ENCODE data around the gene SELENBP1. TPM values are rescaled to one million over a fixed set of nuclear protein-coding genes. Genes with fewer than 3 reads are reported as not detected.

SELENBP1 gene
- polyA plus RNA-seq, 1 donor from 2014 or later: not detected

DNA sequence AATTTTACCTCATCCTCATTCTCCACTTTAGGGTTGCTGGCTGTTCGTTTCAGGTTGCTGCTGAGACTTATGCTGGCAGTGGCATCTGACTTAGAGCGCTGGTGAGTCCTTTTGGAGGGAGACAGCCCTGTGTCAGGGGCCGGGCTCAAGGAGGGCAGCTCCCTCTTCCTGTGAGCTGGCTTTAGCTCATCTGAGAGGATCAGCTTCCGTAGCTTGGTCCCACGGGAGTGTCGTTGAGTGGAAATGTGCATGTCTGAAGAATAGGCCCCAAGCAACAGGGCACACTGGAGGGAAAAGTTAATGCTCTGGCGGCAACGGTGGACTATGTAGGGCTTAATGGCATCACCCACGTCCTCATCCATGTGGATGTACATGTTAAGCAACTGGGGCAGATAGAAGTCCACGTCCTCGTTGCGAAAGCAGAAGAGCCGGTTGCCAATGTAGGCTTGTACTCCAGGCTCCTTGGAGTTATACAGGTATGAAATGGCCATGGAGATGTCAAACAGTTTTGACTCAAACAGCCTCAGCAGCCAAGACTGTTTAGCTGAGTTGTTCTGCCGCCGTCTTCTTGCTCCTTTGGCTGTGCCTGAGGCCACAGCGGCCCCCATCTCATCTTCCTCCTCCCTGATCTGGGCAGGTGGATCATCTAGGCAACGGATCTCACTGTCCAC, 56.8 kb downstream of the SELENBP1 start:
- Histone ChIP-seq H3F3A (ENCODE audit: insufficient read depth, low read length, poor library complexity, severe bottlenecking) (no peaks in the 10 kb centered on the region), H3K4me3 (ENCODE audit: low read length) (no peak overlapping the region), H3K4me2 (ENCODE audit: low read length) (no peak overlapping the region), H3K9ac (ENCODE audit: low read length) (no peak overlapping the region), H3K27me3 (ENCODE audit: insufficient read depth, low read depth, low read length) (no peaks in the 10 kb centered on the region), H3K79me2 (replicated peaks; ENCODE audit: insufficient read depth, low read length) (no peaks in the 10 kb centered on the region), H3K9me2 (ENCODE audit: insufficient read depth, low read length) (no peaks in the 10 kb centered on the region), H2AFZ (ENCODE audit: low read depth, low read length) (no peak overlapping the region), H3K36me3 (ENCODE audit: insufficient read depth, low read length) (no peaks in the 10 kb centered on the region), H4K20me1 (ENCODE audit: insufficient read depth) (no peaks in the 10 kb centered on the region), H3K27ac (ENCODE audit: low read length) (no peak overlapping the region), H3K9me3 (ENCODE audit: low read length) (no peaks in the 10 kb centered on the region)
- TF ChIP-seq, protein P1, sequence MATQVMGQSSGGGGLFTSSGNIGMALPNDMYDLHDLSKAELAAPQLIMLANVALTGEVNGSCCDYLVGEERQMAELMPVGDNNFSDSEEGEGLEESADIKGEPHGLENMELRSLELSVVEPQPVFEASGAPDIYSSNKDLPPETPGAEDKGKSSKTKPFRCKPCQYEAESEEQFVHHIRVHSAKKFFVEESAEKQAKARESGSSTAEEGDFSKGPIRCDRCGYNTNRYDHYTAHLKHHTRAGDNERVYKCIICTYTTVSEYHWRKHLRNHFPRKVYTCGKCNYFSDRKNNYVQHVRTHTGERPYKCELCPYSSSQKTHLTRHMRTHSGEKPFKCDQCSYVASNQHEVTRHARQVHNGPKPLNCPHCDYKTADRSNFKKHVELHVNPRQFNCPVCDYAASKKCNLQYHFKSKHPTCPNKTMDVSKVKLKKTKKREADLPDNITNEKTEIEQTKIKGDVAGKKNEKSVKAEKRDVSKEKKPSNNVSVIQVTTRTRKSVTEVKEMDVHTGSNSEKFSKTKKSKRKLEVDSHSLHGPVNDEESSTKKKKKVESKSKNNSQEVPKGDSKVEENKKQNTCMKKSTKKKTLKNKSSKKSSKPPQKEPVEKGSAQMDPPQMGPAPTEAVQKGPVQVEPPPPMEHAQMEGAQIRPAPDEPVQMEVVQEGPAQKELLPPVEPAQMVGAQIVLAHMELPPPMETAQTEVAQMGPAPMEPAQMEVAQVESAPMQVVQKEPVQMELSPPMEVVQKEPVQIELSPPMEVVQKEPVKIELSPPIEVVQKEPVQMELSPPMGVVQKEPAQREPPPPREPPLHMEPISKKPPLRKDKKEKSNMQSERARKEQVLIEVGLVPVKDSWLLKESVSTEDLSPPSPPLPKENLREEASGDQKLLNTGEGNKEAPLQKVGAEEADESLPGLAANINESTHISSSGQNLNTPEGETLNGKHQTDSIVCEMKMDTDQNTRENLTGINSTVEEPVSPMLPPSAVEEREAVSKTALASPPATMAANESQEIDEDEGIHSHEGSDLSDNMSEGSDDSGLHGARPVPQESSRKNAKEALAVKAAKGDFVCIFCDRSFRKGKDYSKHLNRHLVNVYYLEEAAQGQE (IDR thresholded peaks at IDR 0.05; ENCODE audit: borderline replicate concordance): no peak
- TF ChIP-seq EP300 (conservative IDR thresholded peaks at IDR 0.05; ENCODE audit: poor library complexity, severe bottlenecking) (no peak), TAF1 (IDR thresholded peaks at IDR 0.05; ENCODE audit: low read depth) (no peak), MXI1 (conservative IDR thresholded peaks at IDR 0.05; ENCODE audit: poor library complexity, severe bottlenecking) (no peak), RAD21 (conservative IDR thresholded peaks at IDR 0.05) (no peak)

Other genes with a start within 250 kb of the SELENBP1 start
- gene SEMA6C, start 226.1 kb downstream of the SELENBP1 start, polyA plus RNA-seq: 32.5 and 39.3 TPM in 2 replicates
- gene TNFAIP8L2, start 216.1 kb downstream of the SELENBP1 start, polyA plus RNA-seq: not detected in 2 replicates
- gene LYSMD1, start 206.8 kb downstream of the SELENBP1 start, polyA plus RNA-seq: 13.3 and 16.0 TPM in 2 replicates
- gene SCNM1, start 206.6 kb downstream of the SELENBP1 start, polyA plus RNA-seq: 91.1 and 106 TPM in 2 replicates
- gene TMOD4, start 196.7 kb downstream of the SELENBP1 start, polyA plus RNA-seq: not detected in 2 replicates
- gene VPS72, start 182.5 kb downstream of the SELENBP1 start, polyA plus RNA-seq: 232 and 275 TPM in 2 replicates
- gene PIP5K1A, start 174.2 kb downstream of the SELENBP1 start, polyA plus RNA-seq: 66.0 and 66.4 TPM in 2 replicates
- gene PSMD4, start 118.0 kb downstream of the SELENBP1 start, polyA plus RNA-seq: 341 and 364 TPM in 2 replicates
- 6.2 and 6.9 TPM in 2 replicates for gene ZNF687, start 90.4 kb downstream of the SELENBP1 start, polyA plus RNA-seq
- gene PI4KB, start 45.3 kb downstream of the SELENBP1 start, polyA plus RNA-seq: 22.8 and 25.8 TPM in 2 replicates
- gene RFX5, start 25.5 kb downstream of the SELENBP1 start, polyA plus RNA-seq: 36.7 and 56.2 TPM in 2 replicates
- gene PSMB4, start 26.9 kb upstream of the SELENBP1 start, polyA plus RNA-seq: 695 and 729 TPM in 2 replicates
- gene POGZ, start 86.8 kb upstream of the SELENBP1 start, polyA plus RNA-seq: 50.2 and 60.8 TPM in 2 replicates
- 4.4 and 7.5 TPM in 2 replicates for gene CGN, start 138.7 kb upstream of the SELENBP1 start, polyA plus RNA-seq
- 25.5 and 25.8 TPM in 2 replicates for gene TUFT1, start 167.6 kb upstream of the SELENBP1 start, polyA plus RNA-seq
- 30.2 and 32.4 TPM in 2 replicates for gene SNX27, start 239.3 kb upstream of the SELENBP1 start, polyA plus RNA-seq